A673 (cell line): ENCODE data around the gene CHCHD3. TPM values are rescaled to one million over a fixed set of nuclear protein-coding genes. Genes with fewer than 3 reads are reported as not detected.
"Not testable (repeated sequence)": the region's sequence is repeated elsewhere in the genome, so short reads cannot be mapped to it uniquely, and the experiment has no call there.

Source experiments
- BruUV-seq: library from RNA; stranded (reverse); fragments of 400-500 nt; replicated peaks from 2 replicates; lab custom pipeline; 2021; lab: Mats Ljungman, UMichigan
- CTCF ChIA-PET: fragments of 300-600 bp; sonication (Branson Sonifier 250); formaldehyde crosslinking; loops from one replicate; lab custom pipeline; 2022; ENCODE audit warnings: antibody characterized with exemption; lab: Charles Lee
- POLR2A ChIA-PET: fragments of 300-600 bp; sonication (Branson Sonifier 250); formaldehyde crosslinking; loops from one replicate; lab custom pipeline; 2022; ENCODE audit warnings: antibody characterized with exemption; ENCODE audit not compliant: low non-redundant PET; lab: Charles Lee
- DNase-seq: peaks from one replicate; pipeline ENCODE4 v3.0.0-alpha.2; 2015; ENCODE audit warnings: low spot score
- H3K27ac ChIP-seq: fragments of 200-600 bp; sonication (generic); 2 replicates; pipeline ENCODE4 v1.5.1; 2016; ENCODE audit warnings: mixed run types, low read depth, mild to moderate bottlenecking, mixed read lengths, antibody characterized with exemption, low read length; ENCODE audit not compliant: poor library complexity, severe bottlenecking
- H3K27me3 ChIP-seq: fragments of 200-600 bp; sonication (generic); replicated peaks from 2 replicates; pipeline ENCODE4 v1.6.1; 2017; ENCODE audit warnings: mixed run types, low read depth, mild to moderate bottlenecking, mixed read lengths, antibody characterized with exemption, low read length; ENCODE audit not compliant: insufficient read depth, poor library complexity
- H3K36me3 ChIP-seq: fragments of 200-600 bp; sonication (generic); 2 replicates; pipeline ENCODE4 v1.6.1; 2016; ENCODE audit warnings: mixed run types, mild to moderate bottlenecking, mixed read lengths, antibody characterized with exemption, low read length; ENCODE audit not compliant: insufficient read depth, poor library complexity, severe bottlenecking
- H3K4me1 ChIP-seq: fragments of 200-600 bp; sonication (generic); 2 replicates; pipeline ENCODE4 v1.6.1; 2017; ENCODE audit warnings: mixed run types, mild to moderate bottlenecking, mixed read lengths, antibody characterized with exemption, low read length; ENCODE audit not compliant: insufficient read depth, poor library complexity, severe bottlenecking
- H3K4me3 ChIP-seq: fragments of 200-600 bp; sonication (generic); 2 replicates; pipeline ENCODE4 v1.5.1; 2016; ENCODE audit warnings: low read depth, mixed run types, mild to moderate bottlenecking, mixed read lengths, low read length; ENCODE audit not compliant: poor library complexity, severe bottlenecking
- H3K9me3 ChIP-seq: fragments of 200-600 bp; sonication (generic); 2 replicates; pipeline ENCODE4 v1.6.1; 2016; ENCODE audit warnings: mixed run types, low read depth, mild to moderate bottlenecking, mixed read lengths, antibody characterized with exemption, low read length; ENCODE audit not compliant: poor library complexity, severe bottlenecking
- EZH2 ChIP-seq: fragments of 200-600 bp; sonication (generic); IDR thresholded peaks from 2 replicates; pipeline ENCODE4 v1.6.1; 2017; ENCODE audit warnings: borderline replicate concordance, low read depth, mild to moderate bottlenecking, mixed read lengths, antibody characterized with exemption, low read length; ENCODE audit not compliant: poor library complexity, severe bottlenecking
- intact Hi-C: fragments of 100-400 bp; cut with micrococcal nuclease; formaldehyde crosslinking; loops from one replicate; pipeline ENCODE4 v1.10.0; 2022; ENCODE audit not compliant: unreplicated experiment
- total RNA-seq: library from RNA; stranded (reverse); gene quantifications from 2 replicates; pipeline ENCODE4 v1.2.3, GENCODE V29; 2021
- TF ChIP-seq, protein P1 (sequence below): fragments of 300-800, 200-600 bp; sonication (generic); conservative IDR thresholded peaks from 2 replicates; pipeline ENCODE4 v1.5.1; 2017; ENCODE audit warnings: low read depth, mild to moderate bottlenecking, antibody characterized with exemption, low read length, moderate library complexity, mixed read lengths

CHCHD3 gene
- total RNA-seq, 1 experiment from 2014 or later: 128 TPM

DNA sequence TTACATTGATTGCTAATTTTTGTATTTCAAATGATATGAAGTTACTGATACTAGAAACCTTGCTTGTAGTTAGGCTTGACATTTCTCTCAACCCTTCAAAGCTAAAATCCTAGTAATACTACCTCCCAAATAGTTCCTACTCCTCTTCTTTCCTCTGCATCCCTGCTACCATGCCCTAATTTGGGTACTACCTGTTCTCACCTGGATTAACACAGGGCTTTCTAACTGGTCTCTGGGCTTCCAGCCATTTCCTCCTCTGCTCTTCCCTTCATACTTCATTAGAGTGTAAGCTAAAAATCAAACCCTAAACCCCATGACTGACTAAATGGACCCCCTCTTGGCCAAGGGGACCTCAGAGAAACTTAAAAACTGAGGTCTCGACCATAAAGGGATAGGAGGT is 112.4 kb downstream of the CHCHD3 start:
- no peak for TF ChIP-seq EZH2
- TF ChIP-seq, protein P1, sequence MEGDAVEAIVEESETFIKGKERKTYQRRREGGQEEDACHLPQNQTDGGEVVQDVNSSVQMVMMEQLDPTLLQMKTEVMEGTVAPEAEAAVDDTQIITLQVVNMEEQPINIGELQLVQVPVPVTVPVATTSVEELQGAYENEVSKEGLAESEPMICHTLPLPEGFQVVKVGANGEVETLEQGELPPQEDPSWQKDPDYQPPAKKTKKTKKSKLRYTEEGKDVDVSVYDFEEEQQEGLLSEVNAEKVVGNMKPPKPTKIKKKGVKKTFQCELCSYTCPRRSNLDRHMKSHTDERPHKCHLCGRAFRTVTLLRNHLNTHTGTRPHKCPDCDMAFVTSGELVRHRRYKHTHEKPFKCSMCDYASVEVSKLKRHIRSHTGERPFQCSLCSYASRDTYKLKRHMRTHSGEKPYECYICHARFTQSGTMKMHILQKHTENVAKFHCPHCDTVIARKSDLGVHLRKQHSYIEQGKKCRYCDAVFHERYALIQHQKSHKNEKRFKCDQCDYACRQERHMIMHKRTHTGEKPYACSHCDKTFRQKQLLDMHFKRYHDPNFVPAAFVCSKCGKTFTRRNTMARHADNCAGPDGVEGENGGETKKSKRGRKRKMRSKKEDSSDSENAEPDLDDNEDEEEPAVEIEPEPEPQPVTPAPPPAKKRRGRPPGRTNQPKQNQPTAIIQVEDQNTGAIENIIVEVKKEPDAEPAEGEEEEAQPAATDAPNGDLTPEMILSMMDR: no peak

DNA sequence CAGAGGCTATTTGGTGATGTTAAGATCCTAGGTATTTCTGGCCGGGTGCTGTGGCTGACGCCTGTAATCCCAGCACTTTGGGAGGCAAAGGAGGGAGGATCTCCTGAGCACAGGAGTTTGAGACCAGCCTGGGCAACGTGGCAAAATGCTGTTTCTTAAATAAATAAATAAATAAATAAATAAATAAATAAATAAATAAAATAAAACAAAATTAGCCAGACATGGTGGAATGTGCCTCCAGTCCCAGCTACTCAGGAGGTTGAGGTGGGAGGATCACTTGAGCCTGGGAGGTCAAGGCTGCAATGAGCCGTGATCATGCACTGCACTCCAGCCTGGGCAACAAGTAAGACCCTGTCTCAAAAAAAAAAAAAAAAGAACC is 114.4 kb downstream of the CHCHD3 start:
- H3K27ac ChIP-seq, DNase-seq, H3K36me3 ChIP-seq, H3K9me3 ChIP-seq, BruUV-seq, H3K4me3 ChIP-seq, intact Hi-C loops, H3K27me3 ChIP-seq, POLR2A ChIA-PET: not testable (repeated sequence)
- CTCF ChIA-PET: interaction anchor here (0.6 kb wide), 1 partner anchor 1363 kb away, joined by 5 read pairs; no protein-coding TSS in a partner anchor
- H3K4me1 ChIP-seq: peaks cover 18% of the 10 kb centered on the region

More for the DNA sequence above, 112.4 kb downstream of the CHCHD3 start:
- Histone ChIP-seq H3K27ac (no peak overlapping the region), H3K4me3 (no peak overlapping the region), H3K36me3 (no peaks in the 10 kb centered on the region), H3K4me1 (peaks cover 16% of the 10 kb centered on the region), H3K9me3 (no peaks in the 10 kb centered on the region), H3K27me3 (no peaks in the 10 kb centered on the region)
- intact Hi-C loops: no loop called here
- DNase-seq: no peak
- CTCF ChIA-PET: no interaction called here
- POLR2A ChIA-PET: no interaction called here
- BruUV-seq: no TSS peak

DNA sequence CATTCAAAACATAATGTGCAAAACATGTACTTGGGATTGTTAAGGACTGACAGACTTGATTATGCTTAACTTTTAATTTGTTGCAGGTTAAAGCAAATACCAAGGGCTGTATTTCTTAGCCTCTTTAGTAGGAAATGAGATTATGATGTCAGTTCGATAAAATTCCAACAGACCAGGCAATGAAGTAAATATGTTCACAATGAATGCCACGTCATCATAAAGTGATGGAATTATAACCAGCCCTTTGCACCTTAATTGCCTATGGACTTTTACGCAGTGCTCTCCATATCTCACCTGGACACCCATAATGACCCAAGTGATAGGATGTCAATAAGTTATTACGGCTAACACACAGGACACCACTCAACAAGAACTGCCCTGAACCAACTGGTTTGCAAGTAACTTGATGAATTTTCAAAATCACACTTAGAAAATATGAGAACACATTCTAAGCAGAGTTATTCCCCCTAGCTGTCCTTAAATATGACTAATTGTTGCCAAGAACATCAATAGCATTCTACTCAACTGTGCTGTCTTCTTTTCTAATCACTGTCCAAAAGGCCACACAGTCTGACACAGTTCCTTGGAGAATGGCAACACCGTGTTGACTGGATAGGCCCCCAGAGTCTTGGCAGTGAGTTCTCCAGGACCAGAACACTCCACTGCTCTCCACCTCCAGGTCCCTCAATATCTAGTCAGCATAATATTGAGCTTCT is 115.0 kb downstream of the CHCHD3 start:
- no peaks in the 10 kb centered on the region for H3K36me3 ChIP-seq
- H3K27me3 ChIP-seq: no peaks in the 10 kb centered on the region
- intact Hi-C loops: no loop called here
- no peak for TF ChIP-seq EZH2
- TF ChIP-seq, protein P1: no peak
- no peak overlapping the region for H3K27ac ChIP-seq
- POLR2A ChIA-PET: no interaction called here
- H3K9me3 ChIP-seq: no peaks in the 10 kb centered on the region
- DNase-seq: no peak
- no peak overlapping the region for H3K4me3 ChIP-seq
- CTCF ChIA-PET: interaction anchor here (0.6 kb wide), 1 partner anchor 1363 kb away, joined by 5 read pairs; no protein-coding TSS in a partner anchor
- no TSS peak for BruUV-seq
- H3K4me1 ChIP-seq: peaks cover 18% of the 10 kb centered on the region

DNA sequence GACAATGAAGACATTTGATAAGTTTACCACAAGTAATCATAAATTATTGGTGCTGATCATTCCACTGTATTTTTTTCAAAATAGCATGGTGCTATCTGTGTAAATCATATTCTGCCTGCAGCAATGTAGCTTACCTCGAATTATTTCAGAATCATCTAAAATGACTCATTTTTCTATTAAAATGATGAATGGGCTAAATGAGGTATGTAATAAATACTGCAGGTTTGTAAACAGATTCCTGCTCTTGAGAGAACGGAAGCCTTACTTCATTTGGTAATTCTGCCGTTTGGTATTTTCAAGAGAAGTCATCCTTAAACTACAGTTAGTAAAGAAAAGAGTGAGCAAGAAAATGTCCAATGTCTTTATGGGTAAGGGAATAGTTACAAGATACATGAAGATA is 115.9 kb downstream of the CHCHD3 start:
- DNase-seq: no peak
- intact Hi-C loops: no loop called here
- BruUV-seq: no TSS peak
- no peak overlapping the region for H3K27ac ChIP-seq
- H3K4me1 ChIP-seq: peaks cover 18% of the 10 kb centered on the region
- ChIA-PET CTCF (no interaction called here), POLR2A (no interaction called here)
- H3K27me3 ChIP-seq: no peaks in the 10 kb centered on the region
- TF ChIP-seq, protein P1: no peak
- TF ChIP-seq EZH2: no peak
- H3K4me3 ChIP-seq: no peak overlapping the region
- no peaks in the 10 kb centered on the region for H3K36me3 ChIP-seq
- H3K9me3 ChIP-seq: no peaks in the 10 kb centered on the region
